Germinal center (tissue), 1 donor: ENCODE data around the gene CLEC6A.
A peak's percentile ranks its signal among the peaks of the same experiment; 100 is the strongest.
"Not testable (repeated sequence)": the region's sequence is repeated elsewhere in the genome, so short reads cannot be mapped to it uniquely, and the experiment has no call there.

Source experiments
- DNase-seq: peaks from one replicate; pipeline ENCODE4 v3.0.0; 2012; ENCODE audit warnings: mixed read lengths, low spot score

The CLEC6A gene

DNA sequence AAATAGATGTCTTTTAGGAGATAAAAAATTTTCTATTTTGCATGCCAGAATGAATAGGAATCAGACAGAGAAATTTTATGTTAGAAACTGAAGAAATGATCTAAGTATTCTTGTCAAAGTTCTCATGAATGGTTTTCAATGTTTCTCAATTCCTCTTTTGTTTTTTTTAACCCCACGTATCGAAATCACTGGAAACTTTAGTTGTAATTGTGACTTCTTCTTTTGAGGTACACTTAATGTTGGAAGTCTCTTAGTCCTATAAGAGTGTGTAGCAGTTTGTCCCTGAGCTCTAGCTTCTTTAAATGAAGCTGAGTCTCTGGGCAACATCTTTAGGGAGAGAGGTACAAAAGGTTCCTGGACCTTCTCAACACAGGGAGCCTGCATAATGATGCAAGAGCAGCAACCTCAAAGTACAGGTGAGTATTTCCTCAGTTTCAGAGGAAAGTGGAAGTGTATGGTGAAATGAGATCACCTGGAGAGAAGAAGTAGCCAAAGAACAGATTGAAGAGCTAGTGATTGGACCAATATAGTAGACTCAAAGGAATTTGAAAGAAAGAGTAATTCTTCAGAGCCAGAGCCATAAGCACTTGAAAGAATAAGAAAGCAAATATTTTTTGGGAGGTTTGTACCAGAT is at the start of gene CLEC6A:
CLEC6A (plus strand) TSS at position 236 of the 634 bp plus-strand sequence; CDS start at position 386, 150 bp downstream.
- DNase-seq: no peak

DNA sequence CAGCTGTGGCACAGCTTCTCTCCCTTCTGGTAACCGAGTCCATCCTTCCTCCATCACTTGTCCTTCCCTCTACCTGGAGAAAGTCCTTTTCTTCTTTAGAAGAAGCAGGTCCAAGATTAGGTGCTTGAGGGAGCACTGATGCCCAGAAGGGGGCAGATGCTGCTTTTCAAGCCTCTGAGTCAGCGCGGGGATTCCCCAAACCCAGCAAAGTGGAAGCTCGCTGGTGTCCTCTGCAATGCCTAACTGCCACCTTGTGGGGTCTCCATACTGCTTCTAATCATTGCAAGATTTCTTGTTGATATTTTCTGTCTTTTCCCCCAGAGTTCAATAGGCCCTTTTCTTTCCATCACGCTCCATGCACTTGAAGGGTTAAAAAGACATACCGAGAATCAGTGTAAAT is 36.2 kb upstream of the CLEC6A start:
- not testable (repeated sequence) for DNase-seq

DNA sequence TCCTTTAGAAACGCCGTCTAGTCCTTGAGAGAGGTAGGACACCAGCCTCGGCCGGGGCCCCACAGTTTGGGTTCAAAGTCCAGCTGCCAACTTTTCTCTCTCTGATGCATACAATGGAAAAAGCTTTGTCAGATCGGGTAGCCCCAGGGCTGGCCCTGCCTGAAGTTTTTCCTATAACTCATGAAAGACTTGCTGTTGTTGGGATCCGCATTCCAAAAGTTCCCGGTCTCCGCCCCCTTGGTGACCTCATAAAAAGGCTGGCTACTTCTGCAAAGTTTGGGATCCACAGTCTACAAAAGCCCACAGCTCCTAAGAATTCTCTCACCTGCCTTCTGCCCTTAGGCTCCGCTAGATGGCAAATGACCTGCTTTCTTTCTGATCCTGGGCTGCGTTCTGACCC is 35.3 kb upstream of the CLEC6A start:
- DNase-seq: no peak

DNA sequence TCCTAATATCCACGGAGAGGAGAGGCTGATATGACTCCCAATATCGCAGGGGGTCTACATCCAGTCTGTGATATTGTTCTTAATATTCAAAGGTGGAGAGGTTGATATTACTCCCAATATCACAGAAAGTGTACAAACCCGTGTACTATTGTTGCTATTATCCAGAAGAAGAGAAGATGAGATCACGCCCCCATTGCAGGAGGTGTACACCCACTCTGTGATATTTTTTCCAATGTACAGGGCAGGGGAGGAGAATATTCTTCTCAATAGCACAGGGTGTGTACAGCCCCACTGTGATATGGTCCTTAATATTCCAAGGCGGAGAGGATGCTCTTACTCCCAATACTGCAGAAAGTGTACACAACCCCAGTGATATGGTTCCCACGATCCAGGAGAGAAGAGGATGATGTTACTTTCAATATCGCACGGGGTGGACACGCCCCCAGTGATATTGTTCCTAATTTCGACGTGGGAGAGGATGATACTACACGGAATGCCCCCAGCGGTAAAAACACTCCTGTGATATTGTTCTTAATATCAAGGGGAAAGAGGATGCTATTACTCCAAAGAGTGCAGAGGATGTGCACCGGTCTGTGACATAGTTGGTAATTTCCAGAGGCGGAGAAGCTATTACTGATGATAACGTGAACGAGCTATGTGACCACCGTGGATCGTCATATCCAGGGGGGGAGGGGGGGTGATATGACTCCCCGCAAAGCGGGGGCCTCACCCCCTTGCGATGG is 11.1 kb upstream of the CLEC6A start:
- DNase-seq: not testable (repeated sequence)

DNA sequence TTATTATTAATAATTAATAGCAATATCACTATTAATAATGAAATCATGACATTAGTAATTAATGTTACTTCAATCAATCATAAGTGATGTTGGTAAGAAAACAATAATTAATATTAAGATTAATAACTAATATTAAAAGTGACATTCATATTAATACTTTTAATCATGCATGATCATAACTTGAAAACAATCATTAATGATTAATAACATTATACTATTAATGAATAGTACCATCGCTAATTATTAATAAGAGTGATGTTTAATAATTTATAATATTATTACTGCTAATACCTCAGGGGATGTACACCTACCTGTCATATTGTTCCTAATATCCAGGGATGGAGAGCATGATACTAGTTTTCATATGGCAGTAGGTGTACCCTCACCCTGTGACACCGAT is 10.0 kb upstream of the CLEC6A start:
- no peak for DNase-seq

DNA sequence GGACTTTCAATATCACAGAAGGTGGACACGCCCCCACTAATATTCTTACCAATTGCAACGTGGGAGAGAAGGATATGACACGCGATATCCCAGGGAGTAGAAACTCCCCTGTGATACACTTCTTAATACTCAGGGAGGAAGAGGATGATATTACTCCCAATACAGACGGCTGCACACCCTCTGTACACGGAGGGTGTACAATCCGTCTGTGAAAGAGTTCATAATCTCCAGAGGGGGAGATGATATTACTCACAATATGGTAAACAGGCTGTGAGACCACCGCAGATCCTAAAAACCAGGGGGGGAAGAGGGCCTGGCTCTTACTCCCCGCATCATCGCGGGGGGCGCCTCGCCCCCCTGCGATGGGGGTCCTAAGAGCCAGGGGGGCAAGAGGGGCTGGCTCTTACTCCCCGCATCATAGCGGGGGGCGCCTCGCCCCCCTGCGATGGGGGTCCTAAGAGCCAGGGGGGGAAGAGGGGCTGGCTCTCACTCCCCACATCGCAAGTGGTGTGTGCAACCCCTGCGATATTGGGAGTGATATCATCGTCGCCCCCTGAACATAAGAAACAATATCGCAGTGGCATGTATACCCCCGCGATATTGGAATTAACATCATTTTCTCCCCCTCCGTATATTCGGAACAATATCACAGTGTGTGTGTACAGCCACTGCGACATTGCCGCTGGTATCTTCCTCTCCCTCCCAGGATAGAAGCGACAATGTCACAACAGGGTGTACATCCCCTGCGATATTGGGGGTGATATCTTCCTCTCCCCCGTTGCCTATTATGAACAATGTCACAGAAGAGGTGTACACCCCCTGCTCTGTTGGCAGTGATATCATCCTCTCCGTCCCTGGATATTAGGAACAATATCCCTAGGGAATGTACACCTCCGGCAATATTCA is 8.9 kb upstream of the CLEC6A start:
- no peak for DNase-seq

DNA sequence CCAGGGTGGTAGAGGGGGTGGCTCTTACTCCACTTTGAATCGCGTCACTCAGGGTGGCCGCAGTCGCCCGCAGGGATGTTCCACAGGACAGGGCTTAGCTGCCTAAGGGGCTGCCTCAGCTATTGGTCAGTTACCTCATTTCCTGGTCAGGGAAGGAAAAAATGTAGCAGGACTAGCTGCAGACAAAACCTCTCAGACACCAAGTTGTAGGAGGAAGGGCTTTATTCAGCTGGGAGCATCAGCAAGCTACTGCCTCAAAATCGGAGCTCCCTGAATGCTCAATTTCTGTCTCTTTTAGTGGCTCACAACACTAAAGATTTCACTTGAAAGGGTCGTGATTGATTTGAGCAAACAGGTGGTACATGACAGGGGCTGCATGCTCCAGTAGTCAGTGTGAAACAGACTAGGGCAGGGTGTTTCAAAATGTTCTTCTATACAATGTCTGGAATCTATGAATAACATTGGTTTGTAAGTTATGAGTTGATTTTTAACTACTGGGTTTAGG is 6.4 kb upstream of the CLEC6A start:
- no peak for DNase-seq

DNA sequence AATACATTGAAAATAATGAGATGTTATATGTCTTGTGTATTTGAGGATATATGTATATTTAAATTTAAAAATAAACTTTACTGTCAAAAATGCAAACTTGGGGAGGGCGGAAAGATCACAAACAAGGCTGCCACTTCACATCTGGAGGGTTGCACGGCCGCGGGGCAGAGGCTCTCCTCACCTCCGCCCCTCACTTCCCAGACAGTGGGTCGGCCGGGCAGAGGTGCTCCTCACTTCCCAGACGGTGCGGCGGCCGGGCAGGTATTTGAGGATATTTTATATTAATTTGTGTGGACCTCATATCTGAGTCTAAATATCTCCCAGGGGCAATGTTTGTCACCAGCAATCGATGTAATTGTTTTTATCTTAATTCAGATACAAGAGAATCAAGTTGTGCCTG is 3.7 kb upstream of the CLEC6A start:
- no peak for DNase-seq

DNA sequence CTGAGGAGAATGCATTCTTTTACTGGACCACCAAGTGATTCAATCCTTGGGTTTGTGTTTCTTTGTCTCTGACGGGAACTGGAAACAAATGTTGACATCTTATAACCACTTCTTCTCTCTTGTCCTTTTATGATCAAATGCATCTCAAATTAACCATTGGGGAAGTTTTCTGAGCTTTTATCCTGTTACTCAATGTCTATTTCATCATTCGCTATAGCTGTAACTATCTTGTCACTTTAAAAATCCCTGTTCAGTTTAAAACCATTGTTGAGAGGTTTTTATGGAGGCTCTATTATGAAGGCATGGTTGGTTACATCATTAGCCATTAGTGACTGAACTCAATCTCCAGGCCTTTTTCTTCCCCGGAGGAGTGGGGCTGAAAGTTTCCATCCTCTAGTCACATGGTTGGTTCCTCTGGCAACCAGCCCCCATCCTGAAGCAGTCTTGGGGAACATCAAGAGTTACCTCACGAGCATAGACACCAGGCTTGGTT is 2.7 kb upstream of the CLEC6A start:
- DNase-seq: no peak

DNA sequence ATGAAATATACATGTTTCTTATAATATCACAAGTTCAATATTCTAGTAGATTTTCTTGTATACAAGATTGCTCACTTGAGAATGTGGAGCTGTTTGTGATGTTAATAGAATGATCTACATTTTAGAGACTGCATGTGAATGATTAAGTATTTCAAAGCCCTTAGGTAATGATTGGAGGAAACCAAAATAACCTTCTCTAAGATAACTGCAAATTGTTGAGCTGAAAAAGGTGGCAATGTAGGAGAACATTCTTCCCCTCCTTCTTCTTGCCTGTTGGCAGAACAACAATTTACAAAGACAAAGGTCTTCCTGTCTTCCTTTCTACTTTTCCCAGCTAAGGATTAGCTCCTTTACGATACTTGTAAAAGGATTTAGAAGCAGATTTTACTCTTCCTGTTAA is 2.0 kb upstream of the CLEC6A start:
- DNase-seq: no peak

DNA sequence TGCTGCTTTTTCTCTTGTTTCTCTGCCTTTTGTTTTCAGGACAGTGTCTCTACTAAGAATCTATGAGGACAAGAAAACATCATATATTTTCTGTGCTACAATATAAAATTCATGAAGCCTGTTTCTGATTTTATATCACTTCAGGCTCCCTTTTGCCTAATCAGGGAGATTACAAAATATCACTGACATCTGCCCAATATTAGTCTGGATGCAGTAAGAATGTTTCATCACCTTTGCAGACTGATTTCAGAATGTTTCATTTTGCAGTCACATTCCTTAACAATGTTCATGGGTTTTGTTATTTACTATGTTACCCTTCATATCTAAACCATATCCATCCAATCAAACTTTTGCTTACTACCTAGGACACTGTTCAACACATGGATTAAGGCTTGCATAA is 491 bp upstream of the CLEC6A start:
- no peak for DNase-seq

DNA sequence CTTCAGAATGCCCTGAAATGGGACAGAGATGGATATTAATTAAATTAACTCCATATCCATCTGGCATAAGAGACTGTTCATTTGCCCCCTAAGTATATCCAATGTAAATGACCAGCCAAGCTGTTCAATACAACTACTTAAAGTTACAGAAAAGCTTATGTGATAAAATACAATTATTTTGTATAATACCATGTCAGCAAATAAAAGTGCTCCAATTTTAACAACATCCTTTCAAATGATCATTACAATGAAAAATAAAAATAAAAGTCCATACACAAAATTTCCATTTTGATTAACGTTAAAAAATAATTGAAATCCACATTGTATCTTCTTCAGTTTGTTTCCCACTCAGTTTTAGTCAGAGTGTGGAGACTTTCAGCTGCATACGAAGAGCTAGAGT is 5.7 kb downstream of the CLEC6A start:
- no peak for DNase-seq

DNA sequence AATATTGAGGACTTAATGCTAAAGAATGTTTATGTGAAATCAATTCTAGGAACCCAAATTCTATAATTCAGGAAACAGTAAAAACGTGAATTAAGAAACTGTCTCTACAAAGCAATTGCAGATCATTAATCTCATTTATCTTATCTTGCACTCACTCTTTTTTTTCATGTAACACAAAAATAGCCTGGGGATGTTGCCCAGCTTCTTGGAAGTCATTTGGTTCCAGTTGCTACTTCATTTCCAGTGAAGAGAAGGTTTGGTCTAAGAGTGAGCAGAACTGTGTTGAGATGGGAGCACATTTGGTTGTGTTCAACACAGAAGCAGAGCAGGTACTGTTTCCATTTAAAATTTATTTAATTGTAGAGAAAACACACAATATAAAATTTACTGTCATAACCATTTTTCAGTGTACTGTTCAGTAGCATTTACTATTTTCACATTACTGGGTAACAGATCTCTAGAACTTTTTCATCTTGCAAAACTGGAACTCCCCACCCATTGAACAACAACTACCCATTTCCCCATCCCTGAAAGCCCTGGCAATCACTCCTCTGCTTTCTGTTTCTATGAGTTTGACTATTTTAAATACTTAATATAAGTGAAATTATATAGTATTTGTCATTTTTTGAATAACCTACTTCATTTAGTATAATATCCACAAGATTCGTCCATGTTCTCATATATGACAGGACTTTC is 9.7 kb downstream of the CLEC6A start:
- no peak for DNase-seq

DNA sequence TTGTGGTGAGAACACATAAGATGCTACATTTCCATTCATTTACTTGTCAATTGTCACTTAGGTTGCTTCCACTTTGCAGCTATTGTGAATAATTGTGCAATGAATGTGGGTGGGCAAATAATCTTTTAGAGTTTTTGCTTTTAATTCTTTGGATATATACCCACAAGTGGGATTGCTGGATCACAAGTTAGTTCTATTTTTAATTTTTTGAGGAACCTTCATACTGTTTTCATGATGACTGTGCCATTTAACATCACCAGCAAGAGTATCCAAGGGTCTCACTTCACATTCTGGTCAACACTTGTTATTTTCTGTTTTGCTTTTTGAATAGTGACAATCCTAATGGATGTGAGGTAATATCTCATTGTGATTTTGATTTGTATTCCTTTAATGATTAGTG is 10.5 kb downstream of the CLEC6A start:
- DNase-seq: no peak

DNA sequence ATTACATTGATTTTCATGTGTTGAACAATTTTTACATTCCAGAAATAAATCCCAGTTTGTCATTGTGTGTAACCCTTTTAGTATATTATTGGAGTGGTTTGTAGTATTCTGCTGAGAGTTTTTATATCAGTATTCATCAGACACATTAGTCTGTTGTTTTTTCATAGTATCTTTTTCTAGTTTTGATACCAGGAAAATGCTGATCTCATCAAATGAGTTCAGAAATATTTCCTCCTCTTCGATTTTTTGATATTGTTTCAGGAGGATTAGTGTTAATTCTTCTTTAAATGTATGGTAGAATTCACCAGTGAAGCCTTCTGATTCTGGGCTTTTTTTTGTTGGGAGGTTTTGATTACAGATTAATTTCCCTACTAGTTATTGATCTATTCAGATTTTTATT is 15.3 kb downstream of the CLEC6A start:
- DNase-seq: no peak

DNA sequence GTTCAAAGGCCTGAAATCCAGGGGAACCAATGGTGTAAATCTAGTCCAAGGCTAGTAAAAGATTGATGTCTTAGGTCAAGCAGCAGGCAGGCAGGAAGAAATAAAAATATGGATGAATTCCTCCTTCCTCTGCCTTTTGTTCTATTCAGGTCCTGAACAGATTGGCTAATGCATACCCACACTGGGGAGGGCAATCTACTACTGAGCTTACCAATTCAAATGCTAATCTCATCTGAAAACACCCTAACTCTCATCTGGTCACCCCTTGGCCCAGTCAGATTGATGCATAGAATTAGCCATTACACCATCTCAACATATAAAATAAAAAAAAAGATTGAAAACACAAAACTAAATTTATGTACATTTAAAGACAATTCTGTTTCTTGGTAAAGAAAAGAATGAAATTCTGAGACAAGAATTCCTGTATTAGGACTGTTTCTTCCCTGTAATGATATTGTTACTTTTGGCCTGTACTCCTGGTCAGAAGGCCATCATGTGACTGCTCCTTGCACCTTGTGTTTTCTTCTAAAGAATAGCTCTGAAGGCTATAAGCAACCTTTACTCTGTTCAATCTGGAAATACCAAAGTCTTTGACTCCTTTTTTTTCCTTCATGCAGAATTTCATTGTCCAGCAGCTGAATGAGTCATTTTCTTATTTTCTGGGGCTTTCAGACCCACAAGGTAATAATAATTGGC is 19.9 kb downstream of the CLEC6A start:
- DNase-seq: no peak

DNA sequence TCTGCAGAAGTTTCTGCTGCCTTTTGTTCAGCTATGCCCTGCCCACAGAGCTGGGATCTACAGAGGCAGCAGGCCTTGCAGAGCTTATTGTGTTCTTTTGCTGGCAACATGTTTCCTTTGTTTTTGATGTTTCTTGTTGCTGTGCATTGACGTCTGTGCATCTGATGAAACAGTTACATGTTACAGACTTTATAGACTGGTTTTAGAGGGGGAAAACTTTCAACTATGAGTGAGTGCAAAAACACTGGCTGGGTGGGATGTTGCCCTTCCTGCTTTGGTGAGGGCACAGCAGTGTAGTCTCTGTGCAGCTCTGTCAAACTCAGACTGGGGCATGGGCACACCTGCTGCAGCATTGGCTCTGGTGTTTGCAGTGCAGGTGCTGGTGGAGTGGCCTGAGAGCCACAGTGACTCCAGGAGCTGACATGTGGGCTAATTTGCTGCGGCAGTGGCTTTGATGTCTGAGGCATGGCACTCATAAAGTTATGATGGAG is 26.9 kb downstream of the CLEC6A start:
- DNase-seq: no peak

DNA sequence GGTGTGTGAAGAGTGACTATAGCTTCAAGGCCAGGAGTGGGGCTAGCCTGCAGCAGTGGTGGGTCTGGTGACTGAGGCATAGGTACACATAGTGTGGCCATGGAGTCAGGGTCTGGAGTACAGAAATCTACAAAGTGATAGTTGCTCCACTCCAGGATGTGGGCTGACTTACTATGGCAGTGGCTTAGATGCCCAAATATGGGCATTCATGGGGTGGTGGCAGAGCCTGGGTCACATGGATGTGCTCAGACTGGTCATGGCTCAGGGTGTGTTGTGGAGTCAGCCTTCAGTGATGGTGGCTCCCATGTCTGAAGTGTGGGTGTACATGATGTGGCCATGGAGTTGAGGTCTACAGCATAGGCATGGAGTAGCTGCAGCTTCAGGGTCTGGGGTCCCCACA is 27.3 kb downstream of the CLEC6A start:
- no peak for DNase-seq

DNA sequence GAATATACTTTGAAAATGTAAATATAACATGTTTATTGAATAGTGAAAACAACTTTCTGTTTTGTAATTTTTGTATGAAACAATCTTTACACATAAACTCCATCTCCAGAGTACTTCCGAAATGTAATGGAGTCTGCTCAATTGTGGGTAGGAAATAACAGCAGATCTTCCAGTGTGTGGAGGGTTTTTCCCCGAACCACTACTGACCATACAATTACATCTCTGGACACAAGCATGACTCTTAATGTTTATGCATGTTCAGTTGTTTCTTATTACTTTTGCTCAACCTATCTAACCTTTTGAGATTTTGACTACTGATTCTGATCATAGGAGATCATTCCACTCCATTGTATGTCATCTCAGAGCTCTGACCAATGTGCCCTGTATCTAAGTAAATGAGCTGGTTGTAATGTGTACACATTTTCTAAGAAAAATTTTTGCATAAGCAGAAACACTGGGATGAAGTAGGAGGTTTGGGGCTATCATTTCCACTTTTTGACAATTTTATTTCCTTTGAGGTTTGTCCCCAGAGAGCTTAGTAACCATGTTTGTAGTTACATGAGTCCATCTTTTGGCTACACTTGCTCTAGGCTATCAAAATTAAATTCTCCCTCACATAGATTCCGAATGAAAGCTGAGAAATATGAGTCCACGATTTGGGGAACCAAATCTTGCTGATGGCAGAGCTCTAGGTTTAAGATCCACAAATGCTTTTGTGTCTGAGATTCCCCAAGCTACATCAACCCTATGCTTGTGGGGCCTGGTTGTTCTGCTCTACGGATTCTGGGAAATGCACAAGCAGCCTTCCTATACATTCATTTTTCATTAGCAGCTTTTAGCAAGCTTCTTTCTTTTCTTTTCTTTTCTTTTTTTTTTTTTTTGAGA is 36.1 kb downstream of the CLEC6A start:
- DNase-seq: no peak

DNA sequence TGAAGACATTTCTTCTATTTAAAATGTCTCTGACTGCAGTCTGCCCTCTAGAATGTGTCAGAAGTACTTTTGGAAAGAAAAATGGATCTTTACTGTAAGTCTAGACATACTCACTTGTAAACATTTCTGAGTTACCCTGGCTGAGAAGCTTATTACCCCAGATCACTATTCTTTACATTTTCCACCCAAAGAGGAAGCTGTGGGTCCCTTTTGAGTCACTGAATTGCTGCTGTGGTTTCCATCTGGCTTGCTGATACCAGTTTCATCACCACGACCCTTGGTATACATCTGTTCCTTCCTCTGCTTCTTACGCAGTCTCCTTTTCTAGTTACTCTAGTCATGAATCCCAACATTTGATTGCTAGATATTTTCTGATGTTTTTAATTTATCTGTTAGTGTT is 37.3 kb downstream of the CLEC6A start:
- peak; percentile 32 for DNase-seq
